Measurements from ENCODE around the gene LCE7A. TPM values are rescaled to one million over a fixed set of nuclear protein-coding genes. Genes with fewer than 3 reads are reported as not detected.

The LCE7A gene, protein sequence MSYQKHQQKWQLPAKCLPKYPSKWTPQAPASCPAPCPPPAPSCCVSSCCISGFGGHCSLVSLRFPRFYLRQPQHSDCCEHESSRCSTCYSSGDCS
- not detected in 2 replicates for total RNA-seq
- not detected in 2 replicates for polyA plus RNA-seq
- not detected in 2 replicates for polyA plus RNA-seq (2011; cell fraction: cytosol; rRNA removed)
- polyA plus RNA-seq (2011; cell fraction: nucleus; rRNA removed): not detected in 2 replicates
- polyA plus RNA-seq (2012): not detected in 2 replicates
- polyA minus RNA-seq: not detected in 2 replicates
- not detected for polyA minus RNA-seq (2011; cell fraction: cytosol; rRNA and poly(A)+ RNA removed)
- polyA minus RNA-seq (2011; cell fraction: nucleus; rRNA and poly(A)+ RNA removed): not detected in 2 replicates
- not detected for Bru-seq, nascent RNA
- BruChase-seq, experiment 1, labeled RNA remaining after a 6-hour chase: not detected
- BruChase-seq, experiment 2, labeled RNA remaining after a 2-hour chase: not detected
- long read RNA-seq: 0 reads

DNA sequence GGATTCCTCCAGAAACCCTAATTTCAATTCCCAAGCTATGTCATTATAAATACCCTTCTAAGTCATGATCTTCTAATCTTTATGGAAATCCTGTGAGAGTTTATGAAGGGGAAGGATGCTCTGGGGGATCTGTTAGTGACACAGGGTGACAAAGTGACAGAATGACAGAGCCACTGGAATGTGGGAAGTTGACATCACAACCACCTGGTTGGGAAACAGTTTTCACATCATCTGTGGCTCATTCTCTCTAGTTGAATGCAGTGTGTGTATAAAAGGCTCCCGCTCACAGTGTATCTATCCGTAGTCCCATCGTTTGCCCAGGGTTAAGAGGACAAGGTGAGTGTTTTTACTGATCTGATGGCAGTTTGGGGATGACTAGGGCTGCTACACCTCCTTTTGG is at the start of gene LCE7A:
Gene LCE7A (plus strand): TSS at position 301 of the 400 bp plus-strand sequence. CDS start 702 bp downstream, outside the sequence.
- CTCF ChIA-PET: no interaction called here
- TF ChIP-seq, protein P1, sequence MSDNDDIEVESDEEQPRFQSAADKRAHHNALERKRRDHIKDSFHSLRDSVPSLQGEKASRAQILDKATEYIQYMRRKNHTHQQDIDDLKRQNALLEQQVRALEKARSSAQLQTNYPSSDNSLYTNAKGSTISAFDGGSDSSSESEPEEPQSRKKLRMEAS (IDR thresholded peaks at IDR 0.05; ENCODE audit: insufficient read depth, insufficient read length): no peak
- TF ChIP-seq POLR2AphosphoS5 (IDR thresholded peaks at IDR 0.05; ENCODE audit: insufficient read depth, low read depth, low read length): no peak
- TF ChIP-seq, protein P2, sequence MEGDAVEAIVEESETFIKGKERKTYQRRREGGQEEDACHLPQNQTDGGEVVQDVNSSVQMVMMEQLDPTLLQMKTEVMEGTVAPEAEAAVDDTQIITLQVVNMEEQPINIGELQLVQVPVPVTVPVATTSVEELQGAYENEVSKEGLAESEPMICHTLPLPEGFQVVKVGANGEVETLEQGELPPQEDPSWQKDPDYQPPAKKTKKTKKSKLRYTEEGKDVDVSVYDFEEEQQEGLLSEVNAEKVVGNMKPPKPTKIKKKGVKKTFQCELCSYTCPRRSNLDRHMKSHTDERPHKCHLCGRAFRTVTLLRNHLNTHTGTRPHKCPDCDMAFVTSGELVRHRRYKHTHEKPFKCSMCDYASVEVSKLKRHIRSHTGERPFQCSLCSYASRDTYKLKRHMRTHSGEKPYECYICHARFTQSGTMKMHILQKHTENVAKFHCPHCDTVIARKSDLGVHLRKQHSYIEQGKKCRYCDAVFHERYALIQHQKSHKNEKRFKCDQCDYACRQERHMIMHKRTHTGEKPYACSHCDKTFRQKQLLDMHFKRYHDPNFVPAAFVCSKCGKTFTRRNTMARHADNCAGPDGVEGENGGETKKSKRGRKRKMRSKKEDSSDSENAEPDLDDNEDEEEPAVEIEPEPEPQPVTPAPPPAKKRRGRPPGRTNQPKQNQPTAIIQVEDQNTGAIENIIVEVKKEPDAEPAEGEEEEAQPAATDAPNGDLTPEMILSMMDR (IDR thresholded peaks at IDR 0.05; ENCODE audit: extremely low read depth in 1 of 2, insufficient read depth in 1 of 2, low read depth in 1 of 2, low read length in 2 of 2): no peak
- TF ChIP-seq FOS (IDR thresholded peaks at IDR 0.05; ENCODE audit: borderline replicate concordance, insufficient read depth, low read length): no peak
- TF ChIP-seq JUN (IDR thresholded peaks at IDR 0.05; ENCODE audit: borderline replicate concordance, insufficient read depth, insufficient read length, low read depth): no peak
- no peak for TF ChIP-seq POLR2A (IDR thresholded peaks at IDR 0.05; ENCODE audit: low read depth, low read length)
- TF ChIP-seq GATA2 (IDR thresholded peaks at IDR 0.05; ENCODE audit: insufficient read depth, insufficient read length, low read depth, low read length): no peak
- no peak for TF ChIP-seq EZH2 (IDR thresholded peaks at IDR 0.05; ENCODE audit: borderline replicate concordance, low read depth, low read length, severe bottlenecking)
- TF ChIP-seq MYC (IDR thresholded peaks at IDR 0.05; ENCODE audit: low read depth, low read length): no peak
- Histone ChIP-seq H3K27ac (ENCODE audit: insufficient read depth, low read depth, low read length) (no peak within 1 kb of the TSS), H3K4me3 (replicated peaks in 1 of 3; ENCODE audit: insufficient read depth in 1 of 3, low read depth in 1 of 3, low read length in 3 of 3) (no peak within 1 kb of the TSS), H3K27me3 (ENCODE audit: control insufficient read depth in 2 of 2, insufficient read depth in 2 of 2, low read length in 2 of 2) (no peaks in the 10 kb centered on the region), H4K20me1 (replicated peaks; ENCODE audit: control insufficient read depth, extremely low read depth, insufficient read depth, low read length) (no peaks in the 10 kb centered on the region), H3K9me3 (replicated peaks; ENCODE audit: control insufficient read depth, insufficient read depth, low read length) (no peaks in the 10 kb centered on the region), H3K79me2 (ENCODE audit: control insufficient read depth, insufficient read depth, low read length) (no peaks in the 10 kb centered on the region), H3K4me1 (ENCODE audit: control insufficient read depth, extremely low read depth, insufficient read depth, low read length) (no peaks in the 10 kb centered on the region), H3K36me3 (ENCODE audit: control insufficient read depth in 2 of 2, extremely low read depth in 1 of 2, insufficient read depth in 2 of 2, low read length in 2 of 2) (no peaks in the 10 kb centered on the region), H3K9ac (replicated peaks; ENCODE audit: extremely low read depth, insufficient read depth, low read length) (no peak within 1 kb of the TSS), H3K4me2 (ENCODE audit: insufficient read depth, low read length) (no peak within 1 kb of the TSS), H3K9me1 (replicated peaks; ENCODE audit: control insufficient read depth, extremely low read depth, insufficient read depth, low read length) (no peaks in the 10 kb centered on the region), H2AFZ (ENCODE audit: low read depth, low read length) (no peak within 1 kb of the TSS)
- FAIRE-seq: no peak
- intact Hi-C loops (cut with micrococcal nuclease) (no loop called here), dilution Hi-C loops (cut with MboI; ENCODE audit: extremely low pct_ligation_motif_present, low sequenced_read_pairs) (no loop called here)
- POLR2A ChIA-PET: no interaction called here
- DNase-seq (ENCODE audit: low read depth, low spot score): no peak
- no TSS peak for BruUV-seq (replicated peaks)
